ENCODE results near the gene ZNRF1. TPM values are rescaled to one million over a fixed set of nuclear protein-coding genes. Genes with fewer than 3 reads are reported as not detected.
A peak's percentile ranks its signal among the peaks of the same experiment; 100 is the strongest.

Gene ZNRF1
- total and polyA plus RNA-seq, 10 of the 15 experiments (the other 5 are each of a cell fraction or from before 2014, with no cell fraction given) = 5.8 to 25.9 (median 14.3) TPM

DNA sequence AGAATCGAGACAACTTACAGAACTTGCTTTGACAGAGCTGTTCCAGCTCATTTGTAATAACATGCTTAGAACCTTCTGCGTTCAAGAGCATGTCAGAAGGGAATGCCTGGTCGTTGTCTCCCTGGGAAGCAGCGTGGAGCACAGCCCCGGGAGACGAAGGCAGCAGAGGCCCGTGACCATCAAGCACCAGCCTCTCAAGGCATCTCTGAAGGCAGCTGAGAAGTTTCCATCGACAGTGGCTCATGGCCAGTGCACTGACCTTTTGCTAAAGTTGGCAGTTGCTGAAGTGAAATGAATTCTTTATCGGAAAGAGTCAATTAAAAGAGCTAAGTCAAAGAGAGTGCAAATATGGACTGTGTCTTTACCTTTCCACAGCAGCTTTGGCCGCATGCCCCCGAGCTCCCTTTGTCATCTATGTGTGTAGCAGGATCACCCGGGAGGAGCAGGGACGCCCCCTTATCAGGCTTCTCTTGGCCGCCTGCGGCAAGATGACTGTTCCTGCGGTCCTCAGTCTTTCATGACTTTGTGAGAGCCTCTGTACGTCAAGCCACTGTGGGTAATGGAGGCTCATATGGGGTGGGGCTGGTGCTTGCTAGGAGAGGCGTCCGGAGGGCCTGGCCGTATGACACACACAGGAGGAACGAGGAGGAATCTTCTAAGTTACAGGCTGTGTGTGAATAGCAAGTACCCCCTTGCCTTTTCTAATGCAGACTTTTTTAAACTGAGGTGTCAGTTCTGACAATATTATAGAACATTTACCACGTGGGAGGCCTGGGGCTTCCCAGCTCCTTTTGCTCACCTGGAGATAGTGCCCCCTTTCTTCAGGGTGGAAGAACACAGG lies 63.5 kb downstream of the ZNRF1 start:
- Histone ChIP-seq H3K27ac (ENCODE audit: control insufficient read depth, insufficient read depth) (no peak overlapping the region), H3K4me3 (no peak overlapping the region), H4K20me1 (ENCODE audit: control insufficient read depth, insufficient read depth) (no peaks in the 10 kb centered on the region), H2AFZ (ENCODE audit: control insufficient read depth, low read depth, low read length) (no peak overlapping the region), H3K79me2 (ENCODE audit: control insufficient read depth, insufficient read depth, low read length) (no peaks in the 10 kb centered on the region; the same call in none of the 2 replicates), H3K4me2 (ENCODE audit: control insufficient read depth, insufficient read depth) (no peak overlapping the region), H3K4me1 (ENCODE audit: control insufficient read depth, insufficient read depth, low read length) (peaks cover 14% of the 10 kb centered on the region), H3K9ac (ENCODE audit: control insufficient read depth, insufficient read depth, low read length) (no peak overlapping the region), H3K9me3 (replicated peaks; ENCODE audit: control insufficient read depth, insufficient read depth, low read length) (no peaks in the 10 kb centered on the region), H3K27me3 (replicated peaks in 1 of 2; ENCODE audit: control insufficient read depth in 2 of 2, insufficient read depth in 2 of 2, low read length in 1 of 2) (no peaks in the 10 kb centered on the region), H3K36me3 (ENCODE audit: control insufficient read depth in 2 of 2, insufficient read depth in 2 of 2, low read length in 1 of 2) (no peaks in the 10 kb centered on the region)
- DNase-seq (ENCODE audit: low read depth, low spot score) (no peak), ATAC-seq (no peak; the same call in 2 of the 3 replicates), FAIRE-seq (no peak)
- 83% methylated on average over 22 of the region's 22 CpGs for WGBS (ENCODE audit: insufficient coverage, insufficient replicate concordance, low lambda C conversion rate, missing lambda C conversion rate)
- ChIA-PET RAD21 (ENCODE audit: unreplicated experiment) (interaction anchor here (1.0 to 1.9 kb wide), 2 partner anchors 47 to 49 kb away, joined by 4 to 5 read pairs; no protein-coding TSS in a partner anchor), POLR2A (interaction anchor here (1.2 to 2.1 kb wide), 3 partner anchors 18 to 50 kb away, joined by 3 to 7 read pairs (median 5); no protein-coding TSS in a partner anchor), CTCF (interaction anchor here (0.6 to 2.8 kb wide), 11 partner anchors 8 to 64 kb away, joined by 3 to 8 read pairs (median 5); partner anchors contain the start of gene ZNRF1), SMC1A (ENCODE audit: uncharacterized antibody, unreplicated experiment) (interaction anchor here (0.8 to 2.3 kb wide), 8 partner anchors 9 to 177 kb away, joined by 3 to 9 read pairs (median 5); no protein-coding TSS in a partner anchor)
- intact Hi-C loops (cut with micrococcal nuclease; ENCODE audit: unreplicated experiment) = no loop called here
- BruUV-seq (replicated peaks) = no TSS peak
- TF ChIP-seq, protein P1, sequence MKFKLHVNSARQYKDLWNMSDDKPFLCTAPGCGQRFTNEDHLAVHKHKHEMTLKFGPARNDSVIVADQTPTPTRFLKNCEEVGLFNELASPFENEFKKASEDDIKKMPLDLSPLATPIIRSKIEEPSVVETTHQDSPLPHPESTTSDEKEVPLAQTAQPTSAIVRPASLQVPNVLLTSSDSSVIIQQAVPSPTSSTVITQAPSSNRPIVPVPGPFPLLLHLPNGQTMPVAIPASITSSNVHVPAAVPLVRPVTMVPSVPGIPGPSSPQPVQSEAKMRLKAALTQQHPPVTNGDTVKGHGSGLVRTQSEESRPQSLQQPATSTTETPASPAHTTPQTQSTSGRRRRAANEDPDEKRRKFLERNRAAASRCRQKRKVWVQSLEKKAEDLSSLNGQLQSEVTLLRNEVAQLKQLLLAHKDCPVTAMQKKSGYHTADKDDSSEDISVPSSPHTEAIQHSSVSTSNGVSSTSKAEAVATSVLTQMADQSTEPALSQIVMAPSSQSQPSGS (IDR thresholded peaks at IDR 0.05; ENCODE audit: low read length) = no peak
- TF ChIP-seq CTCF (IDR thresholded peaks at IDR 0.05 in 2 of 3, conservative IDR thresholded peaks at IDR 0.05 in 1 of 3; ENCODE audit: control insufficient read depth in 2 of 3, extremely low read depth in 1 of 3, insufficient read depth in 1 of 3, low read depth in 3 of 3, low read length in 3 of 3) = 0 out of 6 replicates have a peak, but pooled peaks of 1 of the 3 experiments have one; percentile 4
- in situ Hi-C loops (cut with MboI) = no loop called here

Measured in GM12878 (cell line).